ENCODE measurements around the gene EFNB1. TPM values are rescaled to one million over a fixed set of nuclear protein-coding genes. Genes with fewer than 3 reads are reported as not detected.

Gene EFNB1
- total and polyA plus RNA-seq, 9 of the 15 experiments (the other 6 are each of a cell fraction or from before 2014, with no cell fraction given): 0.01 to 2.1 (median 0.99) TPM; not detected in 1

GRCh38 chrX:68870357-68870756 is 41.5 kb downstream of the EFNB1 start:
- H2AFZ ChIP-seq (ENCODE audit: low read depth, low read length): no peak overlapping the region
- no peaks in the 10 kb centered on the region for H3K9me1 ChIP-seq (ENCODE audit: control insufficient read depth, insufficient read depth, low read length)
- ATAC-seq (no peak), DNase-seq (ENCODE audit: extremely low read depth in 1 of 4, low spot score in 3 of 4) (no peak), FAIRE-seq (no peak)
- H4K20me1 ChIP-seq (replicated peaks; ENCODE audit: control insufficient read depth, insufficient read depth, low read length): no peaks in the 10 kb centered on the region
- in situ Hi-C loops (cut with MboI): no loop called here
- H3K4me3 ChIP-seq: no peak overlapping the region
- 6% methylated on average over 2 of the region's 3 CpGs for WGBS (ENCODE audit: insufficient coverage, low coverage, missing lambda C conversion rate)
- H3K27ac ChIP-seq (ENCODE audit: extremely low read depth, low read depth, low read length): no peak overlapping the region
- H3K27me3 ChIP-seq (ENCODE audit: control insufficient read depth in 2 of 2, insufficient read depth in 2 of 2, low read length in 2 of 2): peaks cover 0 to 9% of the 10 kb centered on the region in 2 experiments; a peak in 2 of 5 replicates
- TF ChIP-seq BACH1 (tag; IDR thresholded peaks at IDR 0.05) (no peak), PTTG1 (tag; IDR thresholded peaks at IDR 0.05; ENCODE audit: low read depth) (no peak), SMARCA5 (IDR thresholded peaks at IDR 0.05) (no peak), HIVEP1 (CRISPR knock-in tag; IDR thresholded peaks at IDR 0.05) (no peak), MEIS2 (IDR thresholded peaks at IDR 0.05; ENCODE audit: partially characterized antibody) (no peak), FOXA3 (CRISPR knock-in tag; conservative IDR thresholded peaks at IDR 0.05 in 1 of 2, IDR thresholded peaks at IDR 0.05 in 1 of 2) (no peak), ZNF146 (CRISPR knock-in tag; IDR thresholded peaks at IDR 0.05; ENCODE audit: unreplicated experiment) (no peak), NEUROD1 (IDR thresholded peaks at IDR 0.05; ENCODE audit: borderline replicate concordance, low read depth, low read length, partially characterized antibody) (no peak)
- TF ChIP-seq, protein P1, sequence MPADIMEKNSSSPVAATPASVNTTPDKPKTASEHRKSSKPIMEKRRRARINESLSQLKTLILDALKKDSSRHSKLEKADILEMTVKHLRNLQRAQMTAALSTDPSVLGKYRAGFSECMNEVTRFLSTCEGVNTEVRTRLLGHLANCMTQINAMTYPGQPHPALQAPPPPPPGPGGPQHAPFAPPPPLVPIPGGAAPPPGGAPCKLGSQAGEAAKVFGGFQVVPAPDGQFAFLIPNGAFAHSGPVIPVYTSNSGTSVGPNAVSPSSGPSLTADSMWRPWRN (IDR thresholded peaks at IDR 0.05; ENCODE audit: low read depth): no peak
- TF ChIP-seq, protein P2, sequence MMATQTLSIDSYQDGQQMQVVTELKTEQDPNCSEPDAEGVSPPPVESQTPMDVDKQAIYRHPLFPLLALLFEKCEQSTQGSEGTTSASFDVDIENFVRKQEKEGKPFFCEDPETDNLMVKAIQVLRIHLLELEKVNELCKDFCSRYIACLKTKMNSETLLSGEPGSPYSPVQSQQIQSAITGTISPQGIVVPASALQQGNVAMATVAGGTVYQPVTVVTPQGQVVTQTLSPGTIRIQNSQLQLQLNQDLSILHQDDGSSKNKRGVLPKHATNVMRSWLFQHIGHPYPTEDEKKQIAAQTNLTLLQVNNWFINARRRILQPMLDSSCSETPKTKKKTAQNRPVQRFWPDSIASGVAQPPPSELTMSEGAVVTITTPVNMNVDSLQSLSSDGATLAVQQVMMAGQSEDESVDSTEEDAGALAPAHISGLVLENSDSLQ (IDR thresholded peaks at IDR 0.05): no peak
- TF ChIP-seq, protein P3, sequence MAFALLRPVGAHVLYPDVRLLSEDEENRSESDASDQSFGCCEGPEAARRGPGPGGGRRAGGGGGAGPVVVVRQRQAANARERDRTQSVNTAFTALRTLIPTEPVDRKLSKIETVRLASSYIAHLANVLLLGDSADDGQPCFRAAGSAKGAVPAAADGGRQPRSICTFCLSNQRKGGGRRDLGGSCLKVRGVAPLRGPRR (CRISPR knock-in tag; IDR thresholded peaks at IDR 0.05): no peak
- TF ChIP-seq, protein P4, sequence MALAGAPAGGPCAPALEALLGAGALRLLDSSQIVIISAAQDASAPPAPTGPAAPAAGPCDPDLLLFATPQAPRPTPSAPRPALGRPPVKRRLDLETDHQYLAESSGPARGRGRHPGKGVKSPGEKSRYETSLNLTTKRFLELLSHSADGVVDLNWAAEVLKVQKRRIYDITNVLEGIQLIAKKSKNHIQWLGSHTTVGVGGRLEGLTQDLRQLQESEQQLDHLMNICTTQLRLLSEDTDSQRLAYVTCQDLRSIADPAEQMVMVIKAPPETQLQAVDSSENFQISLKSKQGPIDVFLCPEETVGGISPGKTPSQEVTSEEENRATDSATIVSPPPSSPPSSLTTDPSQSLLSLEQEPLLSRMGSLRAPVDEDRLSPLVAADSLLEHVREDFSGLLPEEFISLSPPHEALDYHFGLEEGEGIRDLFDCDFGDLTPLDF (CRISPR knock-in tag; IDR thresholded peaks at IDR 0.05): no peak
- H3K9me3 ChIP-seq (replicated peaks; ENCODE audit: control insufficient read depth, insufficient read depth, low read depth, low read length): no peaks in the 10 kb centered on the region
- BruUV-seq (replicated peaks): no TSS peak
- H3K9ac ChIP-seq (ENCODE audit: insufficient read depth in 1 of 2, low read depth in 2 of 2, low read length in 2 of 2): no peak overlapping the region
- intact Hi-C loops (cut with micrococcal nuclease): no loop called here
- POLR2A ChIA-PET: interaction anchor here (0.7 kb wide), 1 partner anchor 11 kb away, joined by 3 read pairs; no protein-coding TSS in a partner anchor
- H3K36me3 ChIP-seq (ENCODE audit: control insufficient read depth, insufficient read depth, low read length): no peaks in the 10 kb centered on the region
- CTCF ChIA-PET (ENCODE audit: low intra/inter-chr PET ratio): no interaction called here
- no peaks in the 10 kb centered on the region for H3K4me1 ChIP-seq (replicated peaks in 1 of 2; ENCODE audit: control insufficient read depth in 2 of 2, insufficient read depth in 2 of 2, low read length in 2 of 2)
- H3K79me2 ChIP-seq (ENCODE audit: control insufficient read depth, insufficient read depth, low read length): no peaks in the 10 kb centered on the region
- H3K4me2 ChIP-seq (ENCODE audit: insufficient read depth, low read length): no peak overlapping the region

Measured in K562 (cell line).